Stimulated activated CD8-positive, alpha-beta memory T cell treated with anti-CD3 and anti-CD28 coated beads, Interleukin-4, amount 100 ng/mL, for 4 hours (primary cell): Measurements from ENCODE around the gene ATP5F1A.

ENCODE experiments used
- DNase-seq, 2 donors: peaks; one replicate each; pipeline ENCODE4 v3.0.0-alpha.2; 2020; ENCODE audit warnings: low read depth in 2 of 2, low spot score in 1 of 2

Gene ATP5F1A

GRCh38 chr18:46073474-46074331 lies 24.4 kb downstream of the ATP5F1A start:
- no peak for DNase-seq

GRCh38 chr18:46072959-46073358 lies 25.1 kb downstream of the ATP5F1A start:
- DNase-seq, result no peak

- no peak for DNase-seq
Observed at GRCh38 chr18:46072376-46072867, 25.7 kb downstream of the ATP5F1A start.

- peak; percentile 40 for DNase-seq
Observed at GRCh38 chr18:46071653-46072375, 26.3 kb downstream of the ATP5F1A start, which contains the start of gene PSTPIP2. PSTPIP2 (minus strand) TSS chr18:46072260; CDS start chr18:46072188, 72 bp downstream.

GRCh38 chr18:46070815-46071652 lies 27.1 kb downstream of the ATP5F1A start:
- DNase-seq, result no peak

- DNase-seq, result no peak
Observed at GRCh38 chr18:46070232-46070631, 27.9 kb downstream of the ATP5F1A start.

GRCh38 chr18:46069524-46069923 lies 28.6 kb downstream of the ATP5F1A start:
- no peak for DNase-seq

GRCh38 chr18:46068763-46069162 lies 29.3 kb downstream of the ATP5F1A start:
- no peak for DNase-seq

- DNase-seq, result no peak
Observed at GRCh38 chr18:46067438-46068007, 30.6 kb downstream of the ATP5F1A start.

GRCh38 chr18:46062781-46063180 lies 35.3 kb downstream of the ATP5F1A start:
- DNase-seq, result no peak

- no peak for DNase-seq
Observed at GRCh38 chr18:46061796-46062195, 36.3 kb downstream of the ATP5F1A start.

GRCh38 chr18:46061387-46061786 lies 36.7 kb downstream of the ATP5F1A start:
- no peak for DNase-seq

GRCh38 chr18:46060359-46060841 lies 37.7 kb downstream of the ATP5F1A start:
- no peak for DNase-seq

GRCh38 chr18:46055838-46056230 lies 42.3 kb downstream of the ATP5F1A start:
- DNase-seq, result no peak

- no peak for DNase-seq
Observed at GRCh38 chr18:46054956-46055837, 42.9 kb downstream of the ATP5F1A start.

GRCh38 chr18:46053368-46054095 lies 44.6 kb downstream of the ATP5F1A start:
- no peak for DNase-seq

GRCh38 chr18:46051731-46052461 lies 46.2 kb downstream of the ATP5F1A start:
- no peak for DNase-seq

GRCh38 chr18:46050268-46050667 lies 47.8 kb downstream of the ATP5F1A start:
- no peak for DNase-seq
